A673 (cell line): ENCODE results near the gene ARHGEF33. TPM values are rescaled to one million over a fixed set of nuclear protein-coding genes. Genes with fewer than 3 reads are reported as not detected.

ENCODE experiments used
- BruUV-seq: library from RNA; stranded (reverse); fragments of 400-500 nt; replicated peaks from 2 replicates; lab custom pipeline; 2021; lab: Mats Ljungman, UMichigan
- CTCF ChIA-PET: fragments of 300-600 bp; sonication (Branson Sonifier 250); formaldehyde crosslinking; loops from one replicate; lab custom pipeline; 2022; ENCODE audit warnings: antibody characterized with exemption; lab: Charles Lee
- POLR2A ChIA-PET: fragments of 300-600 bp; sonication (Branson Sonifier 250); formaldehyde crosslinking; loops from one replicate; lab custom pipeline; 2022; ENCODE audit warnings: antibody characterized with exemption; ENCODE audit not compliant: low non-redundant PET; lab: Charles Lee
- DNase-seq: peaks from one replicate; pipeline ENCODE4 v3.0.0-alpha.2; 2015; ENCODE audit warnings: low spot score
- H3K27ac ChIP-seq: fragments of 200-600 bp; sonication (generic); 2 replicates; pipeline ENCODE4 v1.5.1; 2016; ENCODE audit warnings: mixed run types, low read depth, mild to moderate bottlenecking, mixed read lengths, antibody characterized with exemption, low read length; ENCODE audit not compliant: poor library complexity, severe bottlenecking
- H3K27me3 ChIP-seq: fragments of 200-600 bp; sonication (generic); replicated peaks from 2 replicates; pipeline ENCODE4 v1.6.1; 2017; ENCODE audit warnings: mixed run types, low read depth, mild to moderate bottlenecking, mixed read lengths, antibody characterized with exemption, low read length; ENCODE audit not compliant: insufficient read depth, poor library complexity
- H3K36me3 ChIP-seq: fragments of 200-600 bp; sonication (generic); 2 replicates; pipeline ENCODE4 v1.6.1; 2016; ENCODE audit warnings: mixed run types, mild to moderate bottlenecking, mixed read lengths, antibody characterized with exemption, low read length; ENCODE audit not compliant: insufficient read depth, poor library complexity, severe bottlenecking
- H3K4me1 ChIP-seq: fragments of 200-600 bp; sonication (generic); 2 replicates; pipeline ENCODE4 v1.6.1; 2017; ENCODE audit warnings: mixed run types, mild to moderate bottlenecking, mixed read lengths, antibody characterized with exemption, low read length; ENCODE audit not compliant: insufficient read depth, poor library complexity, severe bottlenecking
- H3K4me3 ChIP-seq: fragments of 200-600 bp; sonication (generic); 2 replicates; pipeline ENCODE4 v1.5.1; 2016; ENCODE audit warnings: low read depth, mixed run types, mild to moderate bottlenecking, mixed read lengths, low read length; ENCODE audit not compliant: poor library complexity, severe bottlenecking
- H3K9me3 ChIP-seq: fragments of 200-600 bp; sonication (generic); 2 replicates; pipeline ENCODE4 v1.6.1; 2016; ENCODE audit warnings: mixed run types, low read depth, mild to moderate bottlenecking, mixed read lengths, antibody characterized with exemption, low read length; ENCODE audit not compliant: poor library complexity, severe bottlenecking
- CTCF ChIP-seq: fragments of 300-800, 200-600 bp; sonication (generic); conservative IDR thresholded peaks from 2 replicates; pipeline ENCODE4 v1.5.1; 2017; ENCODE audit warnings: low read depth, mild to moderate bottlenecking, antibody characterized with exemption, low read length, moderate library complexity, mixed read lengths
- EZH2 ChIP-seq: fragments of 200-600 bp; sonication (generic); IDR thresholded peaks from 2 replicates; pipeline ENCODE4 v1.6.1; 2017; ENCODE audit warnings: borderline replicate concordance, low read depth, mild to moderate bottlenecking, mixed read lengths, antibody characterized with exemption, low read length; ENCODE audit not compliant: poor library complexity, severe bottlenecking
- intact Hi-C: fragments of 100-400 bp; cut with micrococcal nuclease; formaldehyde crosslinking; loops from one replicate; pipeline ENCODE4 v1.10.0; 2022; ENCODE audit not compliant: unreplicated experiment
- total RNA-seq: library from RNA; stranded (reverse); gene quantifications from 2 replicates; pipeline ENCODE4 v1.2.3, GENCODE V29; 2021

The ARHGEF33 gene
- total RNA-seq, 1 experiment from 2014 or later = 0.09 TPM

- ChIA-PET POLR2A (no interaction called here), CTCF (no interaction called here)
- Histone ChIP-seq H3K4me3 (peak within 1 kb of the TSS; percentile 87), H3K27ac (peak within 1 kb of the TSS; percentile 18), H3K4me1 (peaks cover 6% of the 10 kb centered on the region), H3K27me3 (no peaks in the 10 kb centered on the region), H3K36me3 (no peaks in the 10 kb centered on the region), H3K9me3 (no peaks in the 10 kb centered on the region)
- intact Hi-C loops = no loop called here
- peak; percentile 87 for DNase-seq
- no TSS peak for BruUV-seq
- TF ChIP-seq EZH2 = no peak
- TF ChIP-seq CTCF = no peak
Measured at GRCh38 chr2:38875576-38876367, 13.9 kb upstream of the ARHGEF33 start, which contains the start of the genes DHX57 and MORN2. Gene DHX57, minus strand, starts transcription at chr2:38875934. Its CDS starts 7,529 bp downstream, at chr2:38868405. Gene MORN2, plus strand, starts transcription at chr2:38875976.

GRCh38 chr2:38876407-38876806, 13.3 kb upstream of the ARHGEF33 start:
- Histone ChIP-seq H3K4me3 (peak overlapping the region; percentile 87), H3K27me3 (no peaks in the 10 kb centered on the region), H3K9me3 (no peaks in the 10 kb centered on the region), H3K36me3 (no peaks in the 10 kb centered on the region), H3K27ac (peak overlapping the region; percentile 3), H3K4me1 (peaks cover 6% of the 10 kb centered on the region)
- CTCF ChIA-PET = no interaction called here
- peak; percentile 3 for DNase-seq
- TF ChIP-seq EZH2 (no peak), CTCF (no peak)
- no TSS peak for BruUV-seq
- intact Hi-C loops = no loop called here
- POLR2A ChIA-PET = no interaction called here

GRCh38 chr2:38886063-38886462, 3.6 kb upstream of the ARHGEF33 start:
- no peak overlapping the region for H3K4me3 ChIP-seq
- no peaks in the 10 kb centered on the region for H3K4me1 ChIP-seq
- CTCF ChIA-PET = no interaction called here
- TF ChIP-seq EZH2 (no peak), CTCF (no peak)
- no peak overlapping the region for H3K27ac ChIP-seq
- no peaks in the 10 kb centered on the region for H3K27me3 ChIP-seq
- intact Hi-C loops = no loop called here
- no peak for DNase-seq
- no peaks in the 10 kb centered on the region for H3K36me3 ChIP-seq
- POLR2A ChIA-PET = no interaction called here
- BruUV-seq = no TSS peak
- no peaks in the 10 kb centered on the region for H3K9me3 ChIP-seq
